ENCODE measurements around the gene TNIP2.
"Not testable (repeated sequence)": the region's sequence is repeated elsewhere in the genome, so short reads cannot be mapped to it uniquely, and the experiment has no call there.

The TNIP2 gene

GRCh38 chr4:2743518-2744445, 12.4 kb downstream of the TNIP2 start:
- no peak for DNase-seq

GRCh38 chr4:2742823-2743517, 13.2 kb downstream of the TNIP2 start:
- DNase-seq = no peak

- DNase-seq = no peak
Observed at GRCh38 chr4:2742081-2742822, 13.9 kb downstream of the TNIP2 start.

GRCh38 chr4:2741626-2742025, 14.5 kb downstream of the TNIP2 start:
- no peak for DNase-seq

- not testable (repeated sequence) for DNase-seq
Observed at GRCh38 chr4:2738296-2738695, 17.8 kb downstream of the TNIP2 start.

GRCh38 chr4:2735869-2736268, 20.3 kb downstream of the TNIP2 start:
- DNase-seq = no peak

GRCh38 chr4:2734612-2735011, 21.5 kb downstream of the TNIP2 start:
- no peak for DNase-seq

GRCh38 chr4:2733844-2734574, 22.1 kb downstream of the TNIP2 start:
- DNase-seq = no peak

GRCh38 chr4:2733001-2733843, 22.9 kb downstream of the TNIP2 start:
- no peak for DNase-seq

- no peak for DNase-seq
Observed at GRCh38 chr4:2732526-2732925, 23.6 kb downstream of the TNIP2 start.

- DNase-seq = no peak
Observed at GRCh38 chr4:2731907-2732317, 24.2 kb downstream of the TNIP2 start.

- DNase-seq = no peak
Observed at GRCh38 chr4:2729533-2729875, 26.6 kb downstream of the TNIP2 start.

- DNase-seq = no peak
Observed at GRCh38 chr4:2728806-2729532, 27.2 kb downstream of the TNIP2 start.

- DNase-seq = no peak
Observed at GRCh38 chr4:2728221-2728620, 27.9 kb downstream of the TNIP2 start.

- DNase-seq = not testable (repeated sequence)
Observed at GRCh38 chr4:2726881-2727280, 29.3 kb downstream of the TNIP2 start.

- no peak for DNase-seq
Observed at GRCh38 chr4:2725380-2725779, 30.8 kb downstream of the TNIP2 start.

GRCh38 chr4:2723751-2724150, 32.4 kb downstream of the TNIP2 start:
- DNase-seq = no peak

- no peak for DNase-seq
Observed at GRCh38 chr4:2722033-2722432, 34.1 kb downstream of the TNIP2 start.

- DNase-seq = no peak
Observed at GRCh38 chr4:2721586-2721985, 34.5 kb downstream of the TNIP2 start.

- no peak for DNase-seq
Observed at GRCh38 chr4:2716236-2716635, 39.9 kb downstream of the TNIP2 start.

GRCh38 chr4:2715426-2715825, 40.7 kb downstream of the TNIP2 start:
- no peak for DNase-seq

All from HCEC 1CT (cell line).